ENCODE results near the gene KIAA0586. TPM values are rescaled to one million over a fixed set of nuclear protein-coding genes. Genes with fewer than 3 reads are reported as not detected.

KIAA0586 gene
- polyA plus RNA-seq, 1 of the 3 experiments (the other 2 are of a cell fraction) = 7.5 TPM

DNA sequence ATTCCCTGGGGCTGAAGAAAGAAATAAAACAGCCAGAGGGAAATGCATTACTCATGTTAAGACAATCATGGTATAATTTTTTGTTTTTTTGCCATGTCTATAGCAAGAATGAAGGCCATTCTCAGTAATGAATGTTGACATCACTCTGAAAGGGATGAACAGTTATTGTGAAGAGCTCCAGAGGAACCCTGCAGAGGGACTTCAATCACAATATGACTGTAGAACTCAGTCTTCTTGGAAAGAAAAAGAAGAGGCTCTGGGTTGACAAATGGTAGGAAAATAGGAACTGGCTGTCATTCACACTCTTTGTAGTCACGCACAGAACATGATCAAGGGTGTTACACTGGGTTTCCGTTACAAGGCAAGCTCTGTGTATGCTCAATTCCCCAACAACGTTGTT lies 136.5 kb downstream of the KIAA0586 start:
- Histone ChIP-seq H3K27me3 (ENCODE audit: insufficient read depth) (no peaks in the 10 kb centered on the region), H3K9me2 (no peaks in the 10 kb centered on the region), H3K36me3 (replicated peaks in 1 of 2; ENCODE audit: control insufficient read depth in 1 of 2, insufficient read depth in 2 of 2, low read length in 1 of 2) (peaks cover 0 to 2% of the 10 kb centered on the region in 2 experiments), H3K4me1 (ENCODE audit: control insufficient read depth in 1 of 2, insufficient read depth in 2 of 2, low read depth in 1 of 2, low read length in 1 of 2) (no peaks in the 10 kb centered on the region), H2AFZ (ENCODE audit: low read depth) (no peak overlapping the region), H4K20me1 (ENCODE audit: insufficient read depth) (no peaks in the 10 kb centered on the region), H3K4me3 (ENCODE audit: low read depth in 2 of 2, low read length in 1 of 2) (no peak overlapping the region), H3K27ac (ENCODE audit: low read depth in 2 of 2, low read length in 1 of 2) (no peak overlapping the region), H3K9ac (no peak overlapping the region), H3K9me3 (no peaks in the 10 kb centered on the region), H3K79me2 (ENCODE audit: insufficient read depth) (no peaks in the 10 kb centered on the region), H3F3A (replicated peaks; ENCODE audit: insufficient read depth) (no peaks in the 10 kb centered on the region), H3K4me2 (no peak overlapping the region)
- no peak for DNase-seq
- 87% methylated on average over 3 of the region's 3 CpGs for WGBS (ENCODE audit: low lambda C conversion rate)
- ChIA-PET POLR2A (no interaction called here), CTCF (interaction anchor here (0.9 kb wide), 1 partner anchor 11 kb away, joined by 5 read pairs; no protein-coding TSS in a partner anchor)
- TF ChIP-seq TAF1 (IDR thresholded peaks at IDR 0.05; ENCODE audit: borderline replicate concordance, low read depth, low read length) (no peak), SIN3A (IDR thresholded peaks at IDR 0.05; ENCODE audit: borderline replicate concordance, low read depth, low read length) (no peak), RFX5 (IDR thresholded peaks at IDR 0.05; ENCODE audit: low read length) (no peak), RAD21 (IDR thresholded peaks at IDR 0.05; ENCODE audit: low read length) (no peak), GABPA (IDR thresholded peaks at IDR 0.05; ENCODE audit: low read depth) (no peak), NRF1 (IDR thresholded peaks at IDR 0.05; ENCODE audit: low read depth, low read length) (no peak), NFIC (IDR thresholded peaks at IDR 0.05; ENCODE audit: borderline replicate concordance) (no peak), EP300 (IDR thresholded peaks at IDR 0.05; ENCODE audit: borderline replicate concordance in 1 of 2, low read depth in 1 of 2, low read length in 1 of 2) (no peak), GATA2 (CRISPR knock-in tag; IDR thresholded peaks at IDR 0.05) (no peak), JUND (IDR thresholded peaks at IDR 0.05) (no peak), EZH2phosphoT487 (IDR thresholded peaks at IDR 0.05; ENCODE audit: borderline replicate concordance, low read depth) (no peak), MEF2A (IDR thresholded peaks at IDR 0.05; ENCODE audit: borderline replicate concordance, low read depth) (no peak), SMC3 (IDR thresholded peaks at IDR 0.05; ENCODE audit: low read depth, low read length) (no peak), TEAD4 (IDR thresholded peaks at IDR 0.05; ENCODE audit: borderline replicate concordance, insufficient read depth) (no peak), RCOR1 (IDR thresholded peaks at IDR 0.05; ENCODE audit: low read length) (no peak), FOSL2 (IDR thresholded peaks at IDR 0.05; ENCODE audit: borderline replicate concordance, low read depth) (no peak)
- TF ChIP-seq, protein P1, sequence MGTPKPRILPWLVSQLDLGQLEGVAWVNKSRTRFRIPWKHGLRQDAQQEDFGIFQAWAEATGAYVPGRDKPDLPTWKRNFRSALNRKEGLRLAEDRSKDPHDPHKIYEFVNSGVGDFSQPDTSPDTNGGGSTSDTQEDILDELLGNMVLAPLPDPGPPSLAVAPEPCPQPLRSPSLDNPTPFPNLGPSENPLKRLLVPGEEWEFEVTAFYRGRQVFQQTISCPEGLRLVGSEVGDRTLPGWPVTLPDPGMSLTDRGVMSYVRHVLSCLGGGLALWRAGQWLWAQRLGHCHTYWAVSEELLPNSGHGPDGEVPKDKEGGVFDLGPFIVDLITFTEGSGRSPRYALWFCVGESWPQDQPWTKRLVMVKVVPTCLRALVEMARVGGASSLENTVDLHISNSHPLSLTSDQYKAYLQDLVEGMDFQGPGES (IDR thresholded peaks at IDR 0.05; ENCODE audit: low read depth, low read length) = no peak
- TF ChIP-seq, protein P2, sequence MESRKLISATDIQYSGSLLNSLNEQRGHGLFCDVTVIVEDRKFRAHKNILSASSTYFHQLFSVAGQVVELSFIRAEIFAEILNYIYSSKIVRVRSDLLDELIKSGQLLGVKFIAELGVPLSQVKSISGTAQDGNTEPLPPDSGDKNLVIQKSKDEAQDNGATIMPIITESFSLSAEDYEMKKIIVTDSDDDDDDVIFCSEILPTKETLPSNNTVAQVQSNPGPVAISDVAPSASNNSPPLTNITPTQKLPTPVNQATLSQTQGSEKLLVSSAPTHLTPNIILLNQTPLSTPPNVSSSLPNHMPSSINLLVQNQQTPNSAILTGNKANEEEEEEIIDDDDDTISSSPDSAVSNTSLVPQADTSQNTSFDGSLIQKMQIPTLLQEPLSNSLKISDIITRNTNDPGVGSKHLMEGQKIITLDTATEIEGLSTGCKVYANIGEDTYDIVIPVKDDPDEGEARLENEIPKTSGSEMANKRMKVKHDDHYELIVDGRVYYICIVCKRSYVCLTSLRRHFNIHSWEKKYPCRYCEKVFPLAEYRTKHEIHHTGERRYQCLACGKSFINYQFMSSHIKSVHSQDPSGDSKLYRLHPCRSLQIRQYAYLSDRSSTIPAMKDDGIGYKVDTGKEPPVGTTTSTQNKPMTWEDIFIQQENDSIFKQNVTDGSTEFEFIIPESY (IDR thresholded peaks at IDR 0.05; ENCODE audit: borderline replicate concordance, low read depth) = no peak
- TF ChIP-seq, protein P3, sequence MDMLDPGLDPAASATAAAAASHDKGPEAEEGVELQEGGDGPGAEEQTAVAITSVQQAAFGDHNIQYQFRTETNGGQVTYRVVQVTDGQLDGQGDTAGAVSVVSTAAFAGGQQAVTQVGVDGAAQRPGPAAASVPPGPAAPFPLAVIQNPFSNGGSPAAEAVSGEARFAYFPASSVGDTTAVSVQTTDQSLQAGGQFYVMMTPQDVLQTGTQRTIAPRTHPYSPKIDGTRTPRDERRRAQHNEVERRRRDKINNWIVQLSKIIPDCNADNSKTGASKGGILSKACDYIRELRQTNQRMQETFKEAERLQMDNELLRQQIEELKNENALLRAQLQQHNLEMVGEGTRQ (IDR thresholded peaks at IDR 0.05; ENCODE audit: borderline replicate concordance, low read depth, low read length) = no peak
- TF ChIP-seq, protein P4, sequence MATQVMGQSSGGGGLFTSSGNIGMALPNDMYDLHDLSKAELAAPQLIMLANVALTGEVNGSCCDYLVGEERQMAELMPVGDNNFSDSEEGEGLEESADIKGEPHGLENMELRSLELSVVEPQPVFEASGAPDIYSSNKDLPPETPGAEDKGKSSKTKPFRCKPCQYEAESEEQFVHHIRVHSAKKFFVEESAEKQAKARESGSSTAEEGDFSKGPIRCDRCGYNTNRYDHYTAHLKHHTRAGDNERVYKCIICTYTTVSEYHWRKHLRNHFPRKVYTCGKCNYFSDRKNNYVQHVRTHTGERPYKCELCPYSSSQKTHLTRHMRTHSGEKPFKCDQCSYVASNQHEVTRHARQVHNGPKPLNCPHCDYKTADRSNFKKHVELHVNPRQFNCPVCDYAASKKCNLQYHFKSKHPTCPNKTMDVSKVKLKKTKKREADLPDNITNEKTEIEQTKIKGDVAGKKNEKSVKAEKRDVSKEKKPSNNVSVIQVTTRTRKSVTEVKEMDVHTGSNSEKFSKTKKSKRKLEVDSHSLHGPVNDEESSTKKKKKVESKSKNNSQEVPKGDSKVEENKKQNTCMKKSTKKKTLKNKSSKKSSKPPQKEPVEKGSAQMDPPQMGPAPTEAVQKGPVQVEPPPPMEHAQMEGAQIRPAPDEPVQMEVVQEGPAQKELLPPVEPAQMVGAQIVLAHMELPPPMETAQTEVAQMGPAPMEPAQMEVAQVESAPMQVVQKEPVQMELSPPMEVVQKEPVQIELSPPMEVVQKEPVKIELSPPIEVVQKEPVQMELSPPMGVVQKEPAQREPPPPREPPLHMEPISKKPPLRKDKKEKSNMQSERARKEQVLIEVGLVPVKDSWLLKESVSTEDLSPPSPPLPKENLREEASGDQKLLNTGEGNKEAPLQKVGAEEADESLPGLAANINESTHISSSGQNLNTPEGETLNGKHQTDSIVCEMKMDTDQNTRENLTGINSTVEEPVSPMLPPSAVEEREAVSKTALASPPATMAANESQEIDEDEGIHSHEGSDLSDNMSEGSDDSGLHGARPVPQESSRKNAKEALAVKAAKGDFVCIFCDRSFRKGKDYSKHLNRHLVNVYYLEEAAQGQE (IDR thresholded peaks at IDR 0.05; ENCODE audit: low read depth, low read length) = no peak
